HG02642 (cell line): Measurements from ENCODE around the gene RGPD6.
"Not testable (repeated sequence)": the region's sequence is repeated elsewhere in the genome, so short reads cannot be mapped to it uniquely, and the experiment has no call there.

Source experiments
- ATAC-seq: cut with Tn5 transposase; IDR thresholded peaks from one replicate; pipeline ENCODE4 v1.9.1; 2021; ENCODE audit warnings: mild to moderate bottlenecking; ENCODE audit not compliant: unreplicated experiment, poor library complexity

The RGPD6 gene

DNA sequence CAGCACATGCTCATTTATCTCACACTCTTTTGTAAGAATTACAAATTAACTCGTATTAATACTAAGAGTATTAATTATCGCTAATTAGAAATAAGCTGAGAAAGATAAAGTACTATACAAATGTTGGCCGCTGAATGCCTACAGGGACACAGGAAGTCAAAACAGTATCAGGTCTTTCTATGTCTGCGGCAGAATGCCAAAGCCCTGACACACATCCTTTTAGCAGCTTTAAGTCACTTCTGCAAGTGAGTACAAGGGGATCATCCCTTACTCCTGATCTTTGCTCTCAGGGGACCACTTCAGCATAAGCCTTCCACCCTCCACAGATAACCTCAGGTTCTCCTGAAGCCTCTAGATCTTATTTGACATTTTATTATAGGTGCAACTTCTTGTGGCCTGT lies 94.3 kb downstream of the RGPD6 start:
- not testable (repeated sequence) for ATAC-seq

DNA sequence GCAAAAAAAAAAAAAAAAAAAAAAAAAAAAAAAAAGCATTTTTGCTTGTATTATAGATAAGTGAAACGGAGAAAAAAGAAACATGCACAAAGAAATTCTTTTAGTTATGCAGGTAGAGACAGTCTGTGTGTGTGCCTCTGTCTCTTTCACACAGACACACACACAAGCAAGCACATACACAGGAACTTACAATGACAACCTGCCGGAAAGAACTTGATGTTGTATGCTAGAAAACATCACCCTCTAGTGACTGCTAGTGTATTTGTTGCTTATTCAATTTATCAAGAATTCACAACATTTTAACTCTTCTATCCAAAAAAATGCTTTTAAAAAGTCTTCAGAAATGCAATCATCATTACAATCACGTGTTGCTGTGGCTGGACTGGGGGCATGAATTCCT lies 95.8 kb downstream of the RGPD6 start:
- ATAC-seq = not testable (repeated sequence)

DNA sequence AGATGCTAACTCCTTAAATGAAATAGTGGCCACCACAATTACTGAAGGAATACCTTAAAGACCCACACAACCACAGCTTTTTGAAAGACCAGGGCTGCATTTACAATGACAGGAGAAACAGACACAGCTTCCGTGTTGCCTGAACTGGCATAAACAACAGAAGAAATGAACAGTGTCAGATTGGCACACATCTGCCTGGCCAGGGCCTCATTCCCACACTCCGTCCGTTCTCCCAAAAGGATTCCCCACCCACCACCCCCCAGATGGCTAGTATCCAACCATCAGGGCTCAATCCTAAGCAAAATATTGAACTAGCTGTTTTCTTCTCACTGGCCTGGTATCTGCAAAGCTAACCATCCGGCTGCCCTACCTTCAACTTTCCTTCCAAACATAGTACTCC lies 96.9 kb downstream of the RGPD6 start:
- not testable (repeated sequence) for ATAC-seq

DNA sequence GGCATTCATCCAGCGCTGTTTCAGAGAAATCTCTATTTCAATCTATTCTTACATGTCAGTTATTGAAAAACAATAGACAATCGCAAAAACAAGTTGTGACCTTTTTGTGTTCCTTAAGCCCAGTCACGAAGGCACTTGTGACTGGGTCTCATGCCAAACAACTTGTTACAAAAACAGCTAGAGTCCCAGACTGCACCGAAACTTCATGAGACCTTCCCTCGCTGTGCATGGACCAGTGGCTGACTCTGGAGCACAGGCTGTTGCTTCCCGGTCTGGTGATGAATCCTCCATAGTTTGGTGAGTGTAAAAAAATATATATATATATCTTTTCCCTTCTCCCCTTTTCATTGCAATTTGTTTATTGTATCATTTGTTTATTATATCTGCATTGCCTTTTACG lies 99.7 kb downstream of the RGPD6 start:
- ATAC-seq = not testable (repeated sequence)

DNA sequence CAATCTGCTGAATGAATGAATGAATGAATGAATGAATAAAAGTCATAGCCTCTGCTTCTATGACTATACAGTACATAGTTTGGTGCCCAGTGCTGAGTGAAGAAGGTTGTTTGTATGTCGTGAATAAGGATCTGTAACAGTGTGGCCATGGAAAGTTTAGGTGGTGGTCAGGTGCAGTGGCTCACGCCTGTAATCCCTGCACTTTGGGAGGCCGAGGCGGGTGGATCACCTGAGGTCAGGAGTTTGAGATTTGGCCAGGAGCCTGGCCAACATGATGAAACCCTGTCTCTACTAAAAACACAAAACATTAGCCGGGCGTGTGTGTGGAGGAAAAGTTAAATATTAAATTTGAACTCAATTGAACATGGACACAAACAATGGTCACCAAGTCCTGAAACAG lies 100.1 kb downstream of the RGPD6 start:
- ATAC-seq = not testable (repeated sequence)

DNA sequence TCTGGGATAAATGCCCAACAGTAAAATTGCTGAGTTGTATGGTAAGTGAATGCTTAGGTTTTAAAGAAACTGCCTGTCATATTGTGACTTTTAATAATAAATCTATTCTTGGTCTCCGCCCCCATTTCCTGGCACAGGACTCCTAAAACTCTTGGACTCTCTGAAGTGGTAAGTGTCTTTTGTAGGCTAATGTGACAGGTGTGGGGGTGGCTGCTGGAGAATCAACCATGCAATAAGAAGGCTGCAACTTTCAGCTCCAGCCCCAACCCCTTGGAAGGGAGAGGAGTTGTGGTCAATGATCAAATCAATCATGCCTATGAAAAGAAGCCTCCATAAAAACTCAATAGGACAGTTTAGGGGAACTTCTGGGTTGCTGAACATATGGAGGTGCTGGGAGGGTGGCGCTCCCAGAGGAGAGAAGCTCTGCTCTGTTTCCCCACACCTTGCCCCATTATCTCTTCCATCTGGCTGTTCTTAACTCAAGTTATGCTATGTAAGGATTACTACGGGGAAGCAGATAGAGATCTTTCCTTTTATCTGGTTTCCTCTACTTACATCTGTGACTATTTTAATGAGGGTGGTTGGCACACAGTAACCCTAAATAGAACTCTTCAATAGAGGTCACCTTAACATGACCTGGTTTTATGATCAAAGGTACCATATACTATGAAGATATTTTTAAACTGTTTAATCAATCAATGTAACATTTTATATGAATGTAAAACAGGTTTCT lies 101.2 kb downstream of the RGPD6 start:
- not testable (repeated sequence) for ATAC-seq

DNA sequence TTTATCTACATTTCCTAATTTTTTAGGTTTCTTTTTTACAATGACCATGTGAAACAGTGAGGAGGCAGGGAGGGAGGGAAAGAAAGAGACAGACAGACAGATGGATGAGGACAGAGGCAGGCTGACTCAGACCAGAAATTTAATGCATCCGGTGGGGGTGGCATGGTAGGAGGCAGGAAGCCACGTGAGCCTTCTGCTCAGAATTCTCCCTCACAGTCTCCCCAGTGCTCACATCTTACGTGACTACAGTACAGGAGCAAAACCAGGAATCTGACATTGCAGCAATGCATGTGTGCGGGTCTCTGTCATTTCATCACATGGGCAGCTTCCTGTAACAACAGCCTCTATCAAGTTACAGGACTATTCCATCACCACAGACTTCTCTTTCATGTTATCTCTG lies 102.1 kb downstream of the RGPD6 start:
- ATAC-seq = peak; percentile 98

DNA sequence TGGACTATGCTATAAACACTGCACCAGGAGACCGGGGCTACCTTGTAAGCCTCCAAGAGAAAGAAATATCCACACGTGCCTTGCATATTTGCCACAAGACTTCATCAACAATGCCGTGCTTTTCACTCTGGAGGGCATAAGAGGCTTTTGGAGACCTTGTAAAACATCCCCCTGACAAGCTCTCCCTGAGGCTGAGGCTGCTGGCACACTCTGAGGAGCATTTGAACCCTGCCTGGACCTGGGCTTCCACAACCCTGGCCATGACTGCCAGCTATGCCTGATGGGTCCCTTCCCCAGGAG lies 104.0 kb downstream of the RGPD6 start:
- not testable (repeated sequence) for ATAC-seq

DNA sequence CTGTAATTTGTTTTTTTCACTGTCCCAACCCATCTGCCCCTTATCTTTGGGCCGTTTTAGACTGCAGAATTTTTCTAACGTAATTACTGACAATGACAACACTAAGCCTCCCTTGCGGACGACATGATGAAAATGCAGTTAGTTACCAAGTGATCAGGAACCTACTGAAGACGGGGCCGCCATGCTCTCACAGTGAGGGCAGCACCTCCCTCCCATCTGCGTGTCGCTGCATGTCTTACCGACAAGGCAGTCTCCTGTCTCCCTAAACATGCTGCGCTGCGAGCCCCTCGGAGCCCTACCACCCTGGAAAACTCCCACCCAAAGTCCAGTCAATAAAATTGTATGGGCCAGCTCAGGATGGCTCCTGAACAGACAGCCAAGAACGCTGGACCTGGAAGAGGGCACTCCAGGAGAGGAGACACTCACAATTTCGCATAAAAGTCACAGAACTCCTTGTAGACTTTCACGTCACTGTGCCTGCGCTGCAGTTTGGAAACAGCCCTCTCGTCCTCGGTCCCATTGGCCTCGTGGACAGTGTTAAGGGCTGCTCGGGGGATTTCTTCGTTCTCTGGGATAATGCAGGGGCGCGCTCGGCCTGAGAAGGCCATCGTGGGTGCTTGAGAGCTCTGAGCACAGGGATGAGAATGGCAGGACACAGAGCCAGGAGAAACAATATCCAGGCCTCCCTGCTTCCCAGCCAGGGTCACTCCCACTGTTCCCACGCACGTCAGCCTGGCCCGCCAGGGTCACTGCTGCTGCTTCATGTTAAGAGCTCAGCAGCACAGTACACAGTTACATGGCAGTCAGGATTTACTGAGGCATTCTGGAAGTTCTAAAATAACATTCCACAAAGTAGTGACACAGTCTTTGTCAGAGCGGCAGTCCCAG lies 104.6 kb downstream of the RGPD6 start, which contains the start of gene LIMS4:
Gene LIMS4 (minus strand): TSS at position 646 of the 888 bp plus-strand sequence. CDS start 38 bp downstream, at position 608.
- not testable (repeated sequence) for ATAC-seq

DNA sequence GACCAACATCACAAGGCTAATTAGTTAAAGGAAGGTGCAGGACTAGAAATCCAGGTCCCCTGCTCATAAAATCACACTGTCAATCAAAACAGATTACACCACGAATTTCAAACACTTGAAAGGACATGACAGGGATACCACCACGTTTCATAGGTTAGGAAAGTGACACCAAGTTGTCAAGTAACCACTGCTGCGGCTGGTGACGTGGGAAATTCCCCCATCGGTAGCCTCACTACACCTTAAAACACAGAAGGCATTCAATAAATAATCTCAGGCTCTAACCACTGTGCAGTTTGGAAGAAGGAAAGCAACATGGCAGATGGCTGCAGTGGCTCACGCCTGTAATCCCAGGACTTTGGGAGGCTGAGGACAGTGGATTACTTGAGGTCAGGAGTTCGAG lies 108.1 kb downstream of the RGPD6 start:
- not testable (repeated sequence) for ATAC-seq

DNA sequence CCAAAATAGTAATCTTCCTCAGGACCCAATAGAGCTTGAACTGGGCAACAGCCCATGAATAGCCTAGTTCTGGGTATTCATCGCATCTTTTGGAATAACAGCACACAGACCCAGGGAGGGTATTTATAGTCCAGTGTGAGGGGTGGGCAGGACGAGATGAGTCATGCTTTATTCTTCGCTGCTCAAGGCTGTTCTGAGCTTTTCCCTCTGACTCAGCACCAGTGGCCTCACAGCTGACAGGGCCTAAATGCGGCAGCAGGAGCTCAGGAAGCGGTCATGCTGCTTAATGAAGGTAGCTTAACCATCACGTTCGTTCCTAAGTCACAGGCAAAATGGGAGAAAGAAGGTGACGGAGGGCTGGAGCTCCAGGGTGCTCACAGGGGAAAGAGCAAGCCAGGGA lies 111.7 kb downstream of the RGPD6 start:
- peak; percentile 92 for ATAC-seq
